GM12891 (cell line): Measurements from ENCODE around the gene KCND2.

Experiments used
- POLR2A ChIP-seq: IDR thresholded peaks from 2 replicates; pipeline ENCODE4 v1.6.1; 2011; ENCODE audit warnings: low read depth, low read length, control low read depth
- POLR2AphosphoS5 ChIP-seq: IDR thresholded peaks from 2 replicates; pipeline ENCODE4 v1.6.1; 2011; ENCODE audit warnings: low read depth, low read length, control low read depth
- SPI1 ChIP-seq: IDR thresholded peaks from 2 replicates; pipeline ENCODE4 v1.6.1; 2011; ENCODE audit warnings: low read depth, low read length, control low read depth
- TAF1 ChIP-seq: IDR thresholded peaks from 2 replicates; pipeline ENCODE4 v1.6.1; 2011; ENCODE audit warnings: low read depth, low read length, control low read depth

GRCh38 chr7:120684463-120684862 lies 411.5 kb downstream of the KCND2 start:
- TF ChIP-seq POLR2A (no peak), POLR2AphosphoS5 (no peak), TAF1 (no peak), SPI1 (no peak)
